Stimulated activated memory B cell treated with anti-CD40 and anti-IgM and Interleukin-4, amounts not matched to agents 10 μg/mL and 1 μg/mL and 100 μg/mL, for 72 hours (primary cell): ENCODE results near the gene ZKSCAN1.

Source experiments
- ATAC-seq: fragments of 150-1000 bp; cut with Tn5 transposase; 2 replicates; pipeline ENCODE4 v1.10.0; 2021
- H3K27ac Mint-ChIP-seq: one replicate; pipeline ENCODE4 v1.8.0; 2022; ENCODE audit warnings: mild to moderate bottlenecking, mixed read lengths
- H3K27me3 Mint-ChIP-seq: one replicate; pipeline ENCODE4 v1.8.0; 2022; ENCODE audit warnings: mixed read lengths
- H3K36me3 Mint-ChIP-seq: one replicate; pipeline ENCODE4 v1.8.0; 2022; ENCODE audit warnings: mixed read lengths
- H3K4me1 Mint-ChIP-seq: one replicate; pipeline ENCODE4 v1.8.0; 2022; ENCODE audit warnings: mixed read lengths
- H3K4me3 Mint-ChIP-seq: one replicate; pipeline ENCODE4 v1.8.0; 2022; ENCODE audit warnings: mild to moderate bottlenecking, moderate library complexity, mixed read lengths
- H3K9me3 Mint-ChIP-seq: one replicate; pipeline ENCODE4 v1.8.0; 2022; ENCODE audit warnings: mixed read lengths

The ZKSCAN1 gene

DNA sequence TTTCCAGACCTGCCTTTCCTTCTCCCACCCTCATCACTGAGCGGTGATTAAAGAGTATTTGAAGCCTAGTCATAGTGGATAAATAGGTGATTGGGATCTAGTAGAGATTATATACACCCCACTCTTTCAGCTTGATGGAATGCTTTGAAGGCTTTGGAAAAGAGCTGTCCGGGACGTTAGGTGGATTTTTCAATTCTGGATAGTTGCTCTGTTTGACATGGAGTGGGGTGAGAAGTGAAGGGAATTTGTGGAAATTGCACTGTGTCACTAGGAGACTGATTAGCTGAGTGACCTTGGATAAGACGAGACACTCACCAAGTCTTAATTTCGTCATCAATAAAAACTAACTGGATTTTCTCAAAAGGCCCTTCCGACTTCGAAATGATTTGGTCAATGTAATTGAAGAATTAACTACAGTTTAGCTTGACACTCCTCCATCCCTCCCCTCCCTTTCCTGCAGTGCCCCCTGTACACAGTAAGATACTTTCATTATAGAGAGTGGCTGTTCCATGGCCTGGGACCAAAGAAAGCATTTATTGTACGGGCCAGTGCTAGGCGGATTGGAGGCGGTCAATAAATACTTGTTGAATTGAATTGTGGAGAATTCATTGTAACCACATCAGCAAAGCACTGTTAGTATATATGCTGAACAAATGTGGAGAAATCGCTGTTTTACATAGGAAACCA lies 962 bp downstream of the ZKSCAN1 start:
- Mint-ChIP-seq H3K36me3 (no peaks in the 10 kb centered on the region), H3K27me3 (peaks cover 6% of the 10 kb centered on the region), H3K4me1 (peaks cover 31% of the 10 kb centered on the region), H3K9me3 (no peaks in the 10 kb centered on the region), H3K4me3 (peak overlapping the region; percentile 88), H3K27ac (peak overlapping the region; percentile 87)
- no peak for ATAC-seq

DNA sequence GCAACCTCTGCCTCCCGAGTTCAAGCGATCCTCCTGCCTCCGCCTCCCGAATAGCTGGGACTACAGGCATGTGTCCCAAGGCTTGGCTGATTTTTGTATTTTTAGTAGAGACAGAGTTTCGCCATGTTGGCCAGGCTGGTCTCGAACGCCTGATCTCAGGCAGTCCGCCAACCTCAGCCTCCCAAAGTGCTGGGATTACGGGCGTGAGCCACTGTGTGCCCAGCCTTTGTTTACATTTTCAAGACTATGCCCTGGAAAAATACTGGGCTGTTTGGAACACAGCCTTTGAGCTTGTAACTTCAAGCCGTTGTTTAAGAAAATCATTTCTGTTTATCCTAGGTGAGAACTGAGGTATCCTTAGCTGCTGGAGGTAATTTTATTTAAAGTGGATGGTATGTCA lies 1.9 kb downstream of the ZKSCAN1 start:
- Mint-ChIP-seq H3K4me1 (peaks cover 31% of the 10 kb centered on the region), H3K27ac (no peak overlapping the region), H3K27me3 (no peaks in the 10 kb centered on the region), H3K4me3 (no peak overlapping the region), H3K9me3 (no peaks in the 10 kb centered on the region), H3K36me3 (no peaks in the 10 kb centered on the region)
- ATAC-seq, result no peak

DNA sequence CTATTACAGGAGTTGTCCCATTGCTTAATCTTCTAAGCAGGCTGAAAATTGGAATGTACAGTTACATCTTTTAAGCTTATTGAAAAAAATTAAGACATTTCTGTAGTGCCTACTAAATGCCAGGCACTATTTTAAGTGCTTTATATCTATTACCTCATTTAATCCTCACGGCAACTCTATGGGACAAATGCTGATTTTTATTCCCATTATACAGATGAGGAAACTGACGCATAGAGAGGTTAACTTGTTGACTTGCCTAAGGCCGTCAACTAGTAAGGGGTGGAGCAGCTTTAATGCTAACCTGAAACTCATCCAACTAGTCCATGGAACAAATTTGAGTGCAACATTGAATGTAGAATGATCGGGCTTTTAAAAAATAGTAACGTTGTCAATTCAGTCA lies 2.5 kb downstream of the ZKSCAN1 start:
- H3K27ac Mint-ChIP-seq, result no peak overlapping the region

DNA sequence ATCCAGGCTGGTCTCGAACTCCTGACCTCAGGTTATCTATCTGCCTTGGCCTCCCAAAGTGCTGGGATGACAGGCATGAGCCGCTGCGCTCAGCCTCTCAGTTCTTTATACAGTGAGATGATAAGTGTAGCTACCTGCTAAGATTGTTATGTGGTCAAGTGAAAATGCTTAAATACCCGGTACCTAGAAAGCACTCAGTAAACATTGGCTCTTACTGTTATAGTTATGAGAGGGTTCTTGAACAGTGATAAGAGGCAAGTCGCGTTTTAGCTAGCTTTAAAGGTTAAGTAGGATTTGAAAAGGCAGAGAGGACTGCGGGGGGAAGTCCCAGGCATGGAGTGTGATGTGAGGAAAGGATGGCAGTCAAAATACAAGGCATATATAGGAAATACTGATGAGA lies 4.5 kb downstream of the ZKSCAN1 start:
- H3K27ac Mint-ChIP-seq, result peak overlapping the region; percentile 3

More for the DNA sequence above, 2.5 kb downstream of the ZKSCAN1 start:
- no peaks in the 10 kb centered on the region for H3K27me3 Mint-ChIP-seq
- H3K4me3 Mint-ChIP-seq, result no peak overlapping the region
- ATAC-seq, result no peak
- no peaks in the 10 kb centered on the region for H3K9me3 Mint-ChIP-seq
- peaks cover 4% of the 10 kb centered on the region for H3K36me3 Mint-ChIP-seq
- H3K4me1 Mint-ChIP-seq, result peaks cover 31% of the 10 kb centered on the region

DNA sequence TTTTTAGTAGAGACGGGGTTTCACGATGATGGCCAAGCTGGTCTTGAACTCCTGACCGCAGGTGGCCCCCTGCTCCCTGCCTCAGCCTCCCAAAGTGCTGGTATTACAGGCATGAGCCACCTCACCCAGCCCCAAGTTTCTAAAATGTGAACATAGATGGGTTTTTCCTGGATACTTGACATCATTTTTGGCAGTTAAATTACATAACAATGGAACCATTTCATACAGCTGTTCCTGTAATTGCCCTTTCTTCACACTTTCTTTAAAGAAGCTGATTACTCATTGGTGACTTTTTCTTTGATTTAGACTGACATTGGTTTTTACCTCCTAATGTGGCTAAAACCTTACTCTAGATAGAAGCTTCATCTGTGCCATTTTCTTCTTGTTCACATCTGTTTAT lies 5.9 kb downstream of the ZKSCAN1 start:
- ATAC-seq, result no peak
- no peak overlapping the region for H3K27ac Mint-ChIP-seq
- H3K4me1 Mint-ChIP-seq, result peaks cover 35% of the 10 kb centered on the region
- no peaks in the 10 kb centered on the region for H3K9me3 Mint-ChIP-seq
- peaks cover 19% of the 10 kb centered on the region for H3K36me3 Mint-ChIP-seq
- no peaks in the 10 kb centered on the region for H3K27me3 Mint-ChIP-seq
- no peak overlapping the region for H3K4me3 Mint-ChIP-seq

More for the DNA sequence above, 4.5 kb downstream of the ZKSCAN1 start:
- no peak for ATAC-seq
- no peak overlapping the region for H3K4me3 Mint-ChIP-seq
- no peaks in the 10 kb centered on the region for H3K27me3 Mint-ChIP-seq
- H3K36me3 Mint-ChIP-seq, result peaks cover 19% of the 10 kb centered on the region
- no peaks in the 10 kb centered on the region for H3K9me3 Mint-ChIP-seq
- H3K4me1 Mint-ChIP-seq, result peaks cover 31% of the 10 kb centered on the region

DNA sequence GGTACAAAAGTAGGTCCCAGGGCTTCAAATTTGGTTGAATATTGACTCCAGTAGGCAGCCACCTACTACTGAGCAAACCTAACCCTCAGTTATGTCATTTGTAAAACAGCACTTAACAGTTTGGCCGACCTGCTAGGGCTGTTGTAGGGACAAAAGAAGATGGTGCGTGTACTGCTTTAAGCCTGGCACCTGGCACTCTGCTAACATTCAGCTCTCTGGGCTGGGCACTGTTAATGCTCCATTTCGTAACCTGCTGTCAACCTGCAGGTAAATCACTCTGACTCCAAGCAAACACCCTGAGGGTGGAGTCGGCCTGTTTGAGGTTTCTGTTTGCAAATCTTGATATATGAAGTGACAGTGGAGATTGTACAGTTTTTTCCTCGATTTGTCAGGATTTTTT lies 7.2 kb downstream of the ZKSCAN1 start:
- ATAC-seq, result no peak
- Mint-ChIP-seq H3K36me3 (peaks cover 19% of the 10 kb centered on the region), H3K4me3 (no peak overlapping the region), H3K9me3 (no peaks in the 10 kb centered on the region), H3K4me1 (peaks cover 30% of the 10 kb centered on the region), H3K27ac (no peak overlapping the region), H3K27me3 (no peaks in the 10 kb centered on the region)

DNA sequence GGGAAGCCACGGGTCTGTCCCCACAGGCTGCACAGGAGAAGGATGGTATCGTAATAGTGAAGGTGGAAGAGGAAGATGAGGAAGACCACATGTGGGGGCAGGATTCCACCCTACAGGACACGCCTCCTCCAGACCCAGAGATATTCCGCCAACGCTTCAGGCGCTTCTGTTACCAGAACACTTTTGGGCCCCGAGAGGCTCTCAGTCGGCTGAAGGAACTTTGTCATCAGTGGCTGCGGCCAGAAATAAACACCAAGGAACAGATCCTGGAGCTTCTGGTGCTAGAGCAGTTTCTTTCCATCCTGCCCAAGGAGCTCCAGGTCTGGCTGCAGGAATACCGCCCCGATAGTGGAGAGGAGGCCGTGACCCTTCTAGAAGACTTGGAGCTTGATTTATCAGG lies 8.1 kb downstream of the ZKSCAN1 start:
- Mint-ChIP-seq H3K27ac (no peak overlapping the region), H3K36me3 (peaks cover 19% of the 10 kb centered on the region), H3K9me3 (no peaks in the 10 kb centered on the region), H3K4me3 (no peak overlapping the region), H3K4me1 (peaks cover 23% of the 10 kb centered on the region), H3K27me3 (no peaks in the 10 kb centered on the region)
- ATAC-seq, result no peak

DNA sequence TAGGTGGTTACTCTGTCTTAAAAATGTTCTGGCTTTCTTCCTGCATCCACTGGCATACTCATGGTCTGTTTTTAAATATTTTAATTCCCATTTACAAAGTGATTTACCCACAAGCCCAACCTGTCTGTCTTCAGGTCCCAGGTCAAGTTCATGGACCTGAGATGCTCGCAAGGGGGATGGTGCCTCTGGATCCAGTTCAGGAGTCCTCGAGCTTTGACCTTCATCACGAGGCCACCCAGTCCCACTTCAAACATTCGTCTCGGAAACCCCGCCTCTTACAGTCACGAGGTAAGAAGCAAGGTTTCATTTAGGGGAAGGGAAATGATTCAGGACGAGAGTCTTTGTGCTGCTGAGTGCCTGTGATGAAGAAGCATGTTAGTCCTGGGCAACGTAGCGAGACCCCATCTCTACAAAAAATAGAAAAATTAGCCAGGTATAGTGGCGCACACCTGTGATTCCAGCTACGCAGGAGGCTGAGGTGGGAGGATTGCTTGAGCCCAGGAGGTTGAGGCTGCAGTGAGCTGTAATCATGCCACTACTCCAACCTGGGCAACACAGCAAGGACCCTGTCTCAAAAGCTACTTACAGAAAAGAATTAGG lies 8.7 kb downstream of the ZKSCAN1 start:
- H3K27ac Mint-ChIP-seq, result no peak overlapping the region

DNA sequence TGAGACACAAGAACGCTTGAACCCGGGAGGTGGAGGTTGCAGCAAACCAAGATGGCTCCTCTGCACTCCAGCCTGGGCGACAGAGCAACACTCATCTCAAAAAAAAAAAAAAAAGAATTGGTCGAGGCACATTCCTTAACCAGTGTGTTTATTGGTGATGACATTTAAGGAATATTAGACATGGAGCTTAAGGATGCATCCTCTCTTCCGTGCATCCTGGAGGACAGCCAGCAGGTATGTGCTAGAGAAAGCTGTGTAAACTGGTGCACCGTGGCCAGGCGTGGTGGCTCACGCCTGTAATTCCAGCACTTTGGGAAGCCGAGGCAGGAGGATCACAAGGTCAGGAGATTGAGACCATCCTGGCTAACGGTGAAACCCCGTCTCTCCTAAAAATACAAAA lies 11.8 kb downstream of the ZKSCAN1 start:
- H3K9me3 Mint-ChIP-seq, result no peaks in the 10 kb centered on the region
- no peak overlapping the region for H3K4me3 Mint-ChIP-seq
- H3K36me3 Mint-ChIP-seq, result peaks cover 43% of the 10 kb centered on the region
- peaks cover 8% of the 10 kb centered on the region for H3K4me1 Mint-ChIP-seq
- no peaks in the 10 kb centered on the region for H3K27me3 Mint-ChIP-seq
- no peak for ATAC-seq
- H3K27ac Mint-ChIP-seq, result no peak overlapping the region

More for the DNA sequence above, 8.7 kb downstream of the ZKSCAN1 start:
- no peak for ATAC-seq
- H3K36me3 Mint-ChIP-seq, result peaks cover 19% of the 10 kb centered on the region
- H3K9me3 Mint-ChIP-seq, result no peaks in the 10 kb centered on the region
- H3K4me3 Mint-ChIP-seq, result no peak overlapping the region
- H3K27me3 Mint-ChIP-seq, result no peaks in the 10 kb centered on the region
- peaks cover 21% of the 10 kb centered on the region for H3K4me1 Mint-ChIP-seq

DNA sequence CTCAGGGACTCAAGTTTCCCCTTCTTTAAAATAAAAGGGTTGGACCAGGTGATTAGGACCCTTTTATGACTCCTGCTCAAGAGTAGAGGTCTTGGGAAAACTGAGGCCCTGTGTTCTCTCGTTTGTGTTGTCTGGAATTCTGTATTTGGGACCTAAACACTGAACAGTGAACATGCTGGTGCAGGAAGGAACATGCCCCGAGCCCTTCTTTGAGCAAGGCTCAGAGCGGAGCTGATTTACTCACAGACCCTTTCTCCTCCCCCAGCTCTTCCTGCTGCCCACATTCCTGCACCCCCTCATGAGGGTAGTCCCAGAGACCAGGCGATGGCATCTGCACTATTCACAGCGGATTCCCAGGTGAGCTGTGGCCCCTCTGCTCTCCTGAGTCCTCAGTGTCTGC lies 14.2 kb downstream of the ZKSCAN1 start:
- Mint-ChIP-seq H3K27ac (no peak overlapping the region), H3K4me1 (peaks cover 8% of the 10 kb centered on the region), H3K27me3 (no peaks in the 10 kb centered on the region), H3K36me3 (peaks cover 47% of the 10 kb centered on the region), H3K4me3 (no peak overlapping the region), H3K9me3 (no peaks in the 10 kb centered on the region)
- ATAC-seq, result no peak

DNA sequence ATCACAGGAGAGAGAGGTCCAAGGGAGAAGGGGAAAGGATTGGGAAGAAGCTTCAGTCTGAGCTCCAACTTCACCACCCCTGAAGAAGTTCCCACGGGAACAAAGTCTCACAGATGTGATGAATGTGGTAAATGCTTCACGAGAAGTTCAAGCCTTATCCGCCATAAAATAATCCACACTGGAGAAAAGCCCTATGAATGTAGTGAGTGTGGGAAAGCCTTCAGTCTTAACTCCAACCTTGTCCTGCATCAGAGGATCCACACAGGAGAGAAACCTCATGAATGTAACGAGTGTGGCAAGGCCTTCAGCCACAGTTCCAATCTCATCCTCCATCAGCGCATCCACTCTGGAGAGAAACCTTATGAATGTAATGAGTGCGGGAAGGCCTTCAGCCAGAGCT lies 18.1 kb downstream of the ZKSCAN1 start:
- no peaks in the 10 kb centered on the region for H3K4me1 Mint-ChIP-seq
- ATAC-seq, result no peak
- H3K27me3 Mint-ChIP-seq, result no peaks in the 10 kb centered on the region
- H3K9me3 Mint-ChIP-seq, result no peaks in the 10 kb centered on the region
- no peak overlapping the region for H3K27ac Mint-ChIP-seq
- H3K36me3 Mint-ChIP-seq, result peaks cover 78% of the 10 kb centered on the region
- no peak overlapping the region for H3K4me3 Mint-ChIP-seq

DNA sequence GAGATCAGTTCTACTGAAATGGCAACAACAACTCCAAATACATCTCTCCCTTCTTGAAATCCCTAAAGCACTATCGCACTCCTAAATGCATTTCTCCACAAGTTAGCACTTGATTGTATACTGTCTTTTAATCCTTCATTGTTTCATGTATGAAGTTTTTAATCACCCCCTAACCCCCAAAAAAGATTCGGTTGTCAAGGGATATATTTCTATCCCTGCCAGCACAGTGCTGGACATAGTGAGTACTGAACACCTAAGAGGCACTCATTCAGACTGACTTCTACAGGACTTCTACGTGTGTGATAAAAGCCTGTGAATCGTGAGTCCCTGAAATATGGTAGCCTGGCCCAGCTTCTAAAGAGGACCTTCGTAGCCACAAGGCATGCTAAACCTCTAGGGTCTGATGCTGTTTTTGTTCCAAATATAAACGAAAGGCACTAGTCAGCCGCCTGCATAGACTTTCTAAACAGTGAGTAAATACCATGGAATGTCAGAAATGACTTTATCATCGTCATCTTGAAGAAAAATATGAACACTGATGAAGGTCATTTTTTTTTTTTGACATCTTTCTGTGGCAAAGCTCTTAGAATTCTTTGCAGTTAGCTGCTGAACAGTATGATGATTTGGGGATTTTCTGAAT lies 19.6 kb downstream of the ZKSCAN1 start:
- Mint-ChIP-seq H3K9me3 (no peaks in the 10 kb centered on the region), H3K4me1 (no peaks in the 10 kb centered on the region), H3K27ac (no peak overlapping the region), H3K36me3 (peaks cover 75% of the 10 kb centered on the region), H3K4me3 (no peak overlapping the region), H3K27me3 (no peaks in the 10 kb centered on the region)
- ATAC-seq, result no peak

DNA sequence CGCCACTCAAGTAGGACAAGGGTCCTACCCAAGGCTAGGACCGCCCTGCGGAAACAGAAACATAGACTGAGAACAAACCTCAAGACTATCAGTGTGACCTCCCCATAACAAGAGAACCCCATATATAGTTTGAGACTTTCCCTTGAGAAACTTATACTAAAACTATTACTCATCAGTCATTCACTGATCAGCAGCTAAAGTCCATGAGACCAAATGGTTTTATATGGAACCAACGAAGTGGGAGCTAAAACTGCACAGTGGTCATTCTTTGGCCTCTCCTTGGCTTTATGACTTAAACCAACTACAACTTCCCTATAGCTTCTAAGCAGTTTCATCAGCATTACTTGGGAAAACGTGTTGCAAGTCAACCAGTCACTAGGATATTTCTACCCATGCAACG lies 20.5 kb downstream of the ZKSCAN1 start:
- Mint-ChIP-seq H3K4me3 (no peak overlapping the region), H3K4me1 (no peaks in the 10 kb centered on the region), H3K27ac (no peak overlapping the region), H3K9me3 (no peaks in the 10 kb centered on the region), H3K27me3 (no peaks in the 10 kb centered on the region), H3K36me3 (peaks cover 67% of the 10 kb centered on the region)
- no peak for ATAC-seq

DNA sequence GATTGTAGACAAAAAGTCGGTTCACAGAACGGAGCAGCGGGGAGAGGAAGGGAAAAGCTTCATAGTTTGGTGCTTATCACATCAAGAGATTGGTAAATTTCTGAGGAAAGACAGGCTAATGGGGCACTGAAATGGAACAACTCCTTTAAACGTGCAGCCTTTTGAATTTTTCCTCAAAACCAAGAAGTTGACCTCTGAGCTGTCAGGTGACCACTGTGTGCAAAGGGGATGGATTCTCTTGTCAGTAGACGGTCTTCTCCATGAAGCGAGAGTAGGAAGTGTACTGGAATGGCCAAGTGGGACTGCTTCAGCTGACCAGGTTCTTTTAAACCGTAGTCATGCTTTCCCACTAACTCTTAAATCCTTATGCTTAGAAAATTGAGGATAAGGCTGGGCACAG lies 22.9 kb downstream of the ZKSCAN1 start:
- no peak for ATAC-seq
- no peak overlapping the region for H3K4me3 Mint-ChIP-seq
- H3K4me1 Mint-ChIP-seq, result no peaks in the 10 kb centered on the region
- no peaks in the 10 kb centered on the region for H3K27me3 Mint-ChIP-seq
- H3K27ac Mint-ChIP-seq, result no peak overlapping the region
- H3K9me3 Mint-ChIP-seq, result no peaks in the 10 kb centered on the region
- peaks cover 46% of the 10 kb centered on the region for H3K36me3 Mint-ChIP-seq

DNA sequence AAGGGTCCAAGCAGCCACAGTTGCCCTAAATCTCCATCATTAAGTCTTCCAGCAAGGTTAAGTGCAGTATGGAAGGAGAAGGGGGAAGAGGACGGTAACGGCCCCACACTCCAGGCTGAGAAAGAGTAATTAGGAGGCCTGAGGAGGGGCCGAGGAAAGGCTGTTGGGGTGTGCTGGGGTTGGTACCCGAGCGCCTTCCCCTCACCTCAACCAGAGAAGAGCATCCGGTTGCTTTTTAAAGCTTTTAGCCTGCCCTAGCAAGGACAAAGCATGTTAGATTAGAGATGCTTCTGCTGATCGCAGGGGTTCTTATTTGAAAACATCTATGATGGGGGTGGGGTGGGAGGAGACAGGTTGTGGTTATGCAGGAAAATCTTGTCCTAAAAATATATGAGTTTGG lies 25.2 kb downstream of the ZKSCAN1 start:
- Mint-ChIP-seq H3K27ac (no peak overlapping the region), H3K4me3 (no peak overlapping the region), H3K27me3 (no peaks in the 10 kb centered on the region), H3K9me3 (no peaks in the 10 kb centered on the region), H3K36me3 (peaks cover 23% of the 10 kb centered on the region), H3K4me1 (peaks cover 6% of the 10 kb centered on the region)
- no peak for ATAC-seq

DNA sequence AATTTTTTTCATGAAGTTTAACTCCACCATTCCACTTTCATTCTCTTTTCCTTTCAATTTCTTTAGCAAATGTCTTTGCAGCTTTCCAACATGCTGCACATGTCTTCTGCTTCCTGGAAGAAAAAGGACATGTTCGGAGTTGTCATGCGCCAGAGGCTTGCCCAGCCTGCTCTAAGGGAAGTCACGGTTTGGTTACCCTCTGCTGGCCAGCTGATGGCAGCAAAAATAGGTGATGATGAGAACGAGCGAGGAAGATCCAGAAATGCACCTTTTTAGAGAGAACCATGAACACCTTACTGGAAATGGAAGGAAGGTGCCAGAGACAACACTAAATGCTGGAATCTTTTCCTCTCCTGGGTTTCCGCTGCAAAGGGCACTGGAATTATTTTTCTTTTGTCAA lies 29.3 kb downstream of the ZKSCAN1 start:
- peak; percentile 62 for ATAC-seq

More for the DNA sequence above, 29.3 kb downstream of the ZKSCAN1 start:
- Mint-ChIP-seq H3K27ac (peak overlapping the region; percentile 33), H3K4me3 (peak overlapping the region; percentile 46), H3K4me1 (peaks cover 6% of the 10 kb centered on the region), H3K36me3 (no peaks in the 10 kb centered on the region), H3K27me3 (no peaks in the 10 kb centered on the region), H3K9me3 (no peaks in the 10 kb centered on the region)
